A673 (cell line): Measurements from ENCODE around the gene AOPEP. TPM values are rescaled to one million over a fixed set of nuclear protein-coding genes. Genes with fewer than 3 reads are reported as not detected.

Experiments
- BruUV-seq: library from RNA; stranded (reverse); fragments of 400-500 nt; replicated peaks from 2 replicates; lab custom pipeline; 2021; lab: Mats Ljungman, UMichigan
- CTCF ChIA-PET: fragments of 300-600 bp; sonication (Branson Sonifier 250); formaldehyde crosslinking; loops from one replicate; lab custom pipeline; 2022; ENCODE audit warnings: antibody characterized with exemption; lab: Charles Lee
- POLR2A ChIA-PET: fragments of 300-600 bp; sonication (Branson Sonifier 250); formaldehyde crosslinking; loops from one replicate; lab custom pipeline; 2022; ENCODE audit warnings: antibody characterized with exemption; ENCODE audit not compliant: low non-redundant PET; lab: Charles Lee
- DNase-seq: peaks from one replicate; pipeline ENCODE4 v3.0.0-alpha.2; 2015; ENCODE audit warnings: low spot score
- H3K27ac ChIP-seq: fragments of 200-600 bp; sonication (generic); 2 replicates; pipeline ENCODE4 v1.5.1; 2016; ENCODE audit warnings: mixed run types, low read depth, mild to moderate bottlenecking, mixed read lengths, antibody characterized with exemption, low read length; ENCODE audit not compliant: poor library complexity, severe bottlenecking
- H3K27me3 ChIP-seq: fragments of 200-600 bp; sonication (generic); replicated peaks from 2 replicates; pipeline ENCODE4 v1.6.1; 2017; ENCODE audit warnings: mixed run types, low read depth, mild to moderate bottlenecking, mixed read lengths, antibody characterized with exemption, low read length; ENCODE audit not compliant: insufficient read depth, poor library complexity
- H3K36me3 ChIP-seq: fragments of 200-600 bp; sonication (generic); 2 replicates; pipeline ENCODE4 v1.6.1; 2016; ENCODE audit warnings: mixed run types, mild to moderate bottlenecking, mixed read lengths, antibody characterized with exemption, low read length; ENCODE audit not compliant: insufficient read depth, poor library complexity, severe bottlenecking
- H3K4me1 ChIP-seq: fragments of 200-600 bp; sonication (generic); 2 replicates; pipeline ENCODE4 v1.6.1; 2017; ENCODE audit warnings: mixed run types, mild to moderate bottlenecking, mixed read lengths, antibody characterized with exemption, low read length; ENCODE audit not compliant: insufficient read depth, poor library complexity, severe bottlenecking
- H3K4me3 ChIP-seq: fragments of 200-600 bp; sonication (generic); 2 replicates; pipeline ENCODE4 v1.5.1; 2016; ENCODE audit warnings: low read depth, mixed run types, mild to moderate bottlenecking, mixed read lengths, low read length; ENCODE audit not compliant: poor library complexity, severe bottlenecking
- H3K9me3 ChIP-seq: fragments of 200-600 bp; sonication (generic); 2 replicates; pipeline ENCODE4 v1.6.1; 2016; ENCODE audit warnings: mixed run types, low read depth, mild to moderate bottlenecking, mixed read lengths, antibody characterized with exemption, low read length; ENCODE audit not compliant: poor library complexity, severe bottlenecking
- CTCF ChIP-seq: fragments of 300-800, 200-600 bp; sonication (generic); conservative IDR thresholded peaks from 2 replicates; pipeline ENCODE4 v1.5.1; 2017; ENCODE audit warnings: low read depth, mild to moderate bottlenecking, antibody characterized with exemption, low read length, moderate library complexity, mixed read lengths
- EZH2 ChIP-seq: fragments of 200-600 bp; sonication (generic); IDR thresholded peaks from 2 replicates; pipeline ENCODE4 v1.6.1; 2017; ENCODE audit warnings: borderline replicate concordance, low read depth, mild to moderate bottlenecking, mixed read lengths, antibody characterized with exemption, low read length; ENCODE audit not compliant: poor library complexity, severe bottlenecking
- intact Hi-C: fragments of 100-400 bp; cut with micrococcal nuclease; formaldehyde crosslinking; loops from one replicate; pipeline ENCODE4 v1.10.0; 2022; ENCODE audit not compliant: unreplicated experiment
- total RNA-seq: library from RNA; stranded (reverse); gene quantifications from 2 replicates; pipeline ENCODE4 v1.2.3, GENCODE V29; 2021

The AOPEP gene
- total RNA-seq, 1 experiment from 2014 or later: 17.5 TPM

- intact Hi-C loops: no loop called here
- POLR2A ChIA-PET: no interaction called here
- CTCF ChIA-PET: no interaction called here
Observed at GRCh38 chr9:94778013-94778412, 51.5 kb downstream of the AOPEP start.

GRCh38 chr9:94779031-94779430 is 52.5 kb downstream of the AOPEP start:
- BruUV-seq: no TSS peak
- CTCF ChIA-PET: interaction anchor here (0.9 kb wide), 1 partner anchor 352 kb away, joined by 3 read pairs; no protein-coding TSS in a partner anchor
- intact Hi-C loops: no loop called here

More at GRCh38 chr9:94778013-94778412, 51.5 kb downstream of the AOPEP start:
- BruUV-seq: no TSS peak
- Histone ChIP-seq H3K27me3 (no peaks in the 10 kb centered on the region), H3K27ac (no peak overlapping the region), H3K4me3 (no peak overlapping the region), H3K9me3 (no peaks in the 10 kb centered on the region), H3K36me3 (no peaks in the 10 kb centered on the region), H3K4me1 (peaks cover 8% of the 10 kb centered on the region)
- no peak for TF ChIP-seq CTCF
- TF ChIP-seq EZH2: no peak
- DNase-seq: no peak

GRCh38 chr9:94779693-94780290 is 53.3 kb downstream of the AOPEP start:
- no peak for DNase-seq
- Histone ChIP-seq H3K27ac (no peak overlapping the region), H3K27me3 (no peaks in the 10 kb centered on the region), H3K36me3 (no peaks in the 10 kb centered on the region), H3K4me1 (peaks cover 12% of the 10 kb centered on the region), H3K9me3 (no peaks in the 10 kb centered on the region), H3K4me3 (no peak overlapping the region)
- TF ChIP-seq CTCF (no peak), EZH2 (no peak)
- no TSS peak for BruUV-seq
- intact Hi-C loops: loop anchor here (5.0 to 10.0 kb wide), 3 partner anchors 97 to 1438 kb away; no protein-coding TSS in a partner anchor
- ChIA-PET POLR2A (no interaction called here), CTCF (interaction anchor here (1.2 kb wide), 1 partner anchor 348 kb away, joined by 4 read pairs; no protein-coding TSS in a partner anchor)

More at GRCh38 chr9:94779031-94779430, 52.5 kb downstream of the AOPEP start:
- no peak overlapping the region for H3K27ac ChIP-seq
- H3K9me3 ChIP-seq: no peaks in the 10 kb centered on the region
- no peak overlapping the region for H3K4me3 ChIP-seq
- no peaks in the 10 kb centered on the region for H3K27me3 ChIP-seq
- DNase-seq: peak; percentile 16
- TF ChIP-seq CTCF (0 out of 2 replicates have a peak, but pooled peaks have one; percentile 17), EZH2 (no peak)
- POLR2A ChIA-PET: no interaction called here
- H3K36me3 ChIP-seq: no peaks in the 10 kb centered on the region
- peaks cover 12% of the 10 kb centered on the region for H3K4me1 ChIP-seq
